NCI-H2227 (cell line): ENCODE data around the gene HAPLN2.
"Not testable (repeated sequence)": the region's sequence is repeated elsewhere in the genome, so short reads cannot be mapped to it uniquely, and the experiment has no call there.

ENCODE experiments used
- DNase-seq: peaks from one replicate; lab custom pipeline; 2025; ENCODE audit not compliant: unreplicated experiment; lab: John Stamatoyannopoulos, UW

Gene HAPLN2

DNA sequence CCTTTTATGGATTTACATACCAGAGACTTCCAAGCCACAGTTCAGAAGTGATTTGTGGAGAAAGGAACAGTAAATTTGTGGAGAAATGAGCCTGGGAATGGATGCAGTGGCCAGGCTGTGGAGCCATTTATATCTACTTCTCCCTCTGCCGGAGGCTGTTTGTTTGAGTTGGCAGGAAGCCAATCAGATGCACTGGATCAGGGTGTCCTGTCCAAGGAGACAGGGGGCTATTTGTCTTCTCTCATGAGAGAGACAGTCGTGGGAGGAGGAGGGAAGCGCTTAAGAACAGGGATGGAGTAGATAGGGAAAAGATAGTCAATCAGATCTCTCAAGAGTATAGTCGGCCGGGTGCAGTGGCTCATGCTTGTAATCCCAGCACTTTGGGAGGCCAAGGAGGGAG lies 2.8 kb upstream of the HAPLN2 start:
- peak; percentile 91 for DNase-seq

DNA sequence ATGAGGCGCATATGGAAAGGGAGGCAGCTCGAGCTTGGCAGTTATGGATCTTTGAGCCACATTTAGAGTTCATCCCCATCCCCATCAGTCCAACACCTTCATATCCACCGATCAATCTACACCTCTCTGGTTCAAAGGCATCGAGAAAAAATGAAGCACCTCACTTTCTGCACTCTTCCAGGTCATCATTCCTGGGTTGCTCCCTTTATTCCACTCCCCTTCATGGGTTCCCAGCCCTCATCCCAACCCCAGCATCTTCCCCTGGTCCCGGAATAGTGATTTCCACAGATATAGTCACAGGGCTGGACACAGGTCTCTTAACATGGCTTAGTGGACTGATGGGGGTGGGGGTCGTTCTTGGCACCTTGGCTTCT lies 354 bp downstream of the HAPLN2 start:
- no peak for DNase-seq

DNA sequence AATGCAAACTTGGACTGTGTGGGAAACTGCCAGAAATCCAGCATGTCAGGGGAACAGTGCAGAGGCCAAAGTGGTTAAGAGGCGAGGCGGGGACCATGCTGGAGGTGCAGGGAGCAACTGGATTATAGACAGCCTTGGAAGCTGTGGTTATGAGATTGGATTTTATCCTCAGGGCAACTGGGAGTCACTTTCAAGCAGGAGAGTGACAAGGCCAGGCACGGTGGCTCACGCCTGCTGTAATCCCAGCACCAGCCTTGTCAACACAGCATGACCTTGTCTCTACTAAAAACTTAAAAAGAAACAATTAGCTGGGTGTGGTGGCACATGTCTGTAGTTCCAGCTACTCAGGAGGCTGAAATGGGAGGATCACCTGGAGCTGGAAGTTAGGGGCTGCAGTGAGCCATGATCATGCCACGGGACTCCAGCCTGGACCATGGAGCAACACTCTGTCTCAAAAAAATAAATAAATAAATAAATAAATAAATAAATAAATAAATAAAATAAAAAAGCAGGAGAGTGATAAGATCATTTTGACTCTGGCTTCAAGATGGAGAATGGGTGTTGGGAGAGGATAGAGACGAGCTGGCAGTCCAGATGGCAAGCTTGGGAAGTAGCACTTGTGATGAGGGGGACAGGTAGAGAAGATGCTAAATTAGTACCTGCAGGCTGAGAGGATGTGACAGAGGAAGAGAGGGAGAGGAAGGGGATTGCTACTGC lies 3.5 kb downstream of the HAPLN2 start:
- DNase-seq, result no peak

DNA sequence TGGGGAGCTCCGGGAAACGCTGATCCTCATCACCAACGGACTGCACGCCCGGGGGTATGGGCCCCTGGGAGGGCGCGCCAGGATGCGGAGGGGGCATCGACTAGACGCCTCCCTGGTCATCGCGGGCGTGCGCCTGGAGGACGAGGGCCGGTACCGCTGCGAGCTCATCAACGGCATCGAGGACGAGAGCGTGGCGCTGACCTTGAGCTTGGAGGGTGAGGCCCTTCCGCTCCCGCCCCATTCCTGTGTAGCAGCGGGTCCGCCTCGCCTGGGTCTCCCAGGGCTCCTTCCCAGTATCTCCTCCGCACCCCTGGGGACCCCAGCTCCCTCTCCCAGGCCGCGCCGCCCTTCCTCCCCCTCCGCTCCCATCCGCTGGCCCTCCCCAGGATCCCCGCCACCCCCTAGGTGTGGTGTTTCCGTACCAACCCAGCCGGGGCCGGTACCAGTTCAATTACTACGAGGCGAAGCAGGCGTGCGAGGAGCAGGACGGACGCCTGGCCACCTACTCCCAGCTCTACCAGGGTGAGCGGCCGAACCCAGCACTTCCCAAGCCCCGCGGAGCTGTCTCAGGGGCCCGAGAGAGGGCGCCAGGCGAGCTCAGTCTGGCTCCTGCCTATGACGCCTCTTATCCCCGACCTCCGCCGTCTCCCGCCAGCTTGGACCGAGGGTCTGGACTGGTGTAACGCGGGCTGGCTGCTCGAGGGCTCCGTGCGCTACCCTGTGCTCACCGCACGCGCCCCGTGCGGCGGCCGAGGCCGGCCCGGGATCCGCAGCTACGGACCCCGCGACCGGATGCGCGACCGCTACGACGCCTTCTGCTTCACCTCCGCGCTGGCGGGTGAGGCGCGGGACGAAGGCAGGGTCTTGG lies 5.0 kb downstream of the HAPLN2 start:
- peak; percentile 77 for DNase-seq

DNA sequence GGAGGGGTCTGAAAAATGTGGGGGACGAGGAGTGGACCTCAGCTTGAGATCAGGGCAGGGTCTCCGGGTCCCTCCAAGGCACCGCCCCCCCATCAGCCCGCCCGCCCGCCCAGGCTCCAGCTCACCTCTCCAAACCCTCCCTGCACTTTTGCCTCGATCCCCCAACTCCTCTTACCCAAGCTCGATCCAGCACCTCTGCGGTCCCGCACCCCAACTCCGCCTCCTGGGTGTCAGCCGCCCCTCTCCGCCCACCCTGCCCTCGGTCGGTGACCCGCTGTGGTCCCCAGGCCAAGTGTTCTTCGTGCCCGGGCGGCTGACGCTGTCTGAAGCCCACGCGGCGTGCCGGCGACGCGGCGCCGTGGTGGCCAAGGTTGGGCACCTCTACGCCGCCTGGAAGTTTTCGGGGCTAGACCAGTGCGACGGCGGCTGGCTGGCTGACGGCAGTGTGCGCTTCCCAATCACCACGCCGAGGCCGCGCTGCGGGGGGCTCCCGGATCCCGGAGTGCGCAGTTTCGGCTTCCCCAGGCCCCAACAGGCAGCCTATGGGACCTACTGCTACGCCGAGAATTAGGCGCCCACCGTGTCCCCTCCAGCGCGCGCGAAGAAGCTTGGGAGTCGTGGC lies 5.7 kb downstream of the HAPLN2 start:
- no peak for DNase-seq

DNA sequence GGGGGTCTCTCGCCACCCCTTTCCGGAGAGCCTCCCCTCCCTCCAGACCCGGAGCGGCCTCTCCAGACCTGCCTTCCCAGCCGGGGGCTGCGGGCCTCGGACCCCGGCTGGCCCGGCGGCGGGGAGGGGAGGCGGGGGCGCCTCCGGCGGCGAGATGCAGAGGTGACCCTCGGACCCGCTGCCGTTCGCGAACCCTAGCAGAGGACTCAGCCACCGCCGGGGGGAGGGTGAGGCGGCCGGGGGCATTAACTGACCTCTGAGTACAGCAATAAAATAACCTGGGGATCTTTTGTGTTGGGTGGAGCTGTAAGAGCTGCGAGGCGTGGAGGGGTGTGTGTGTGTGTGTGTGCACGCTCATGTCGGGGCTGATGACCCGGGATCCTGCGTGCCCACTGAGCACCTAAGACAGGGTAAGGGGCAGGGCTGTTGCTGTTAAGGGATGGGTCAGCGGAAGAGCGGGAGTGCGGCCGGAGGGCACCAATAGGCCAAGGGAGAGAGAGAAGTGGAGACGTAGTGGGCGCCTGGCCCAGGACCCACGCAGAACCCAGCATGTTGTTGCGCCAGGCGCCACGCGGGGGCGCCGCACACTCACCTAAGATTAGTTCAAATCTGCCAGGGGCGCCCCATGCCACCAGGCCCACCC lies 6.3 kb downstream of the HAPLN2 start:
- peak; percentile 81 for DNase-seq

DNA sequence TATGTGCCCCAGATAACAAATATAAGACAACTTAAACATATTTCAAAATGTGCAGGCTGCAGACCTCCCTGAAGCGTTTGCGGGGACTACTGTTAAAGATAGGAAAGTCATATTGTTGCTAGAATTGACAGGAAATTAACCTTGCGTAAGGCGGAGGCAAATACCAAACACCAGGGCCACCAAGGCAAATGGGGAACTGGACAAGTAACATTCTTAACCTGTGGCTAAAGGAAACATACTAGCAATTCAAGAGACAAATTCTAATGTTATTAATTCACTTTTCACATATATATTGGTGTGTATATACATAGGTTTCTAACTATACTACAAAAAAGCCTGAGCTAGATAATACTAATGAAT lies 6.8 kb downstream of the HAPLN2 start:
- DNase-seq, result no peak

DNA sequence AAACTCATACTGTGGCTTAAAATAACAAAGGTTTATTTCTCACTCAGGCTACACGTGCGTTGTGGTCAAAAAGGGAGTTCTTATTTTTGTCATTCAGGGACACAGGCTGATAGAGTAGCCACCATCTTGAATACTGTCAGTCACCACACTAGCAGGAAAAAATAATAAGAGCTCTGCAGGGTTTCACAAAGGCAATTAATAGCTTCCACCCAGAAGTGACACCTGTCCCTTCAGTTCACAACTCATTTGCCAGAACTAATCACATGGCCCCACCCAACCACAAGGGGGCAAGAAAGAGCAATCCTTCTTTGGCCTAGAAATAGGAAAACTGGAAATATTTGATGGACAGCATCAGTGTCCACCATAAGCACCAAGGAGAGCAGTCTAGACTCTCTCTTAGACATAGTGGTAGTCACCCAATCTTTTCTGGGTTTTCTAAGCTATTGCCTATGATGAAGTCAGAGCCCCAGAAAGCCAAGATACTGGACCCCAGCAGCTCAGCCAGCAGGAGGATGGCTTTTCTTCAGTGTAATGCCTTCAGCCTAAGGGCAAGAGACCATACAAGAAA lies 8.2 kb downstream of the HAPLN2 start:
- peak; percentile 74 for DNase-seq

DNA sequence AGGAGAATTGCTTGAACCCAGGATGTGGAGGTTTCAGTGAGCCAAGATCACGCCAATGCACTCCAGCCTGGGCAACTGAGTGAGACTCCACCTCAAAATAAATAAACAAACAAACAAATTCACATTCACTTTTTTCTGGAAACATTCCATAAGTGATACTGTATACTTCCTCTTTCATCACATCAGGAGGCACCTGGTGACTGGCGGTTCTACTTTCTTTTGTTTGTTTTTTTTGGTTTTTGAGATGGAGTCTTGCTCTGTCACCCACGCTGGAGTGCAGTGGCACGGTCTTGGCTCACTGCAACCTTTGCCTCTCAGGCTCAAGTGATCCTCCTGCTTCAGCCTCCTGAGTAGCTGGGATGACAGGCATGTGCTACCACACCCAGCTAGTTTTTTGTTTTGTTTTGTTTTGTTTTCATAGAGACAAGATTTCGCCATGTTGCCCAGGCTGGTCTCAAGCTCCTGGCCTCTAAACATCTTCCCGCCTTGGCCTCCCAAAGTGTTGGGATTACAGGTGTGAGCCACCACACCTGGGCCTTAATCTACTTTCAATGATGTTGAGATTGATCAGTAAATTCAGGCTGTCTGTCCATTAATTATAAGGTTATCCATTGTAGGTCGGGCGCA lies 10.7 kb downstream of the HAPLN2 start:
- no peak for DNase-seq

DNA sequence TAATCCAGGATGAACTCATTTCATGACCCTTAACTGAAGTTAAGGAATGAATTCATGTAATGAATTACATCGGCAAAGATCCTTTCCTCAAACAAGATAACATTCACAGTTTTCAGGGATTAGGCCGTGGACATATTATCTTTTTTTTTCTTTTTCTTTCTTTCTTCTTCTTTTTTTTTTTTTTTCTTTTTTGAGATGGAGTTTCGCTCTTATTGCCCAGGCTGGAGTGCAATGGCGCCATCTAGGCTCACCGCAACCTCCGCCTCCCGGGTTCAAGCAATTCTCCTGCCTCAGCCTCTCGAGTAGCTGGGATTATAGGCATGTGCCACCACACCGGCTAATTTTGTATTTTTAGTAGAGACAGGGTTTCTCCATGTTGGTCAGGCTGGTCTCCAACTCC lies 11.9 kb downstream of the HAPLN2 start:
- not testable (repeated sequence) for DNase-seq

DNA sequence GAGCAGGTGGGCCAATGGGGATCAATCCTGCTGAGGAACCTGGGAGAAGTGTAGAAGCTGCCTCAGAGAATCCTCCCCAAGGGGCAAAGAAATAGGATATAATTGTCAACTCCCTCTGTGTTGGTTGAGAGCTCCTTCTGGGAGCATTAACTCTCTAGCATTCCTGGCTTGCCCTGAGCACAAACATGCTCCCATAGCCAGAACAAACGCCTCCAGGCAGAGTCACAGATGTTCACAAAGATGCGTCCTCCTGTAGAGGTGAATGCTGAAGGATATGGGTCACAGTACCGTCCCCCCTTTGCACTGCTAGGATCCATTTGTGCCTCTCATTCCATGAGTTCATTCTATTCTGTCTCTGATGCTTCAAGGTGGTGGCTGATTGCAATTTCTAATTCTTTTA lies 13.1 kb downstream of the HAPLN2 start:
- no peak for DNase-seq

DNA sequence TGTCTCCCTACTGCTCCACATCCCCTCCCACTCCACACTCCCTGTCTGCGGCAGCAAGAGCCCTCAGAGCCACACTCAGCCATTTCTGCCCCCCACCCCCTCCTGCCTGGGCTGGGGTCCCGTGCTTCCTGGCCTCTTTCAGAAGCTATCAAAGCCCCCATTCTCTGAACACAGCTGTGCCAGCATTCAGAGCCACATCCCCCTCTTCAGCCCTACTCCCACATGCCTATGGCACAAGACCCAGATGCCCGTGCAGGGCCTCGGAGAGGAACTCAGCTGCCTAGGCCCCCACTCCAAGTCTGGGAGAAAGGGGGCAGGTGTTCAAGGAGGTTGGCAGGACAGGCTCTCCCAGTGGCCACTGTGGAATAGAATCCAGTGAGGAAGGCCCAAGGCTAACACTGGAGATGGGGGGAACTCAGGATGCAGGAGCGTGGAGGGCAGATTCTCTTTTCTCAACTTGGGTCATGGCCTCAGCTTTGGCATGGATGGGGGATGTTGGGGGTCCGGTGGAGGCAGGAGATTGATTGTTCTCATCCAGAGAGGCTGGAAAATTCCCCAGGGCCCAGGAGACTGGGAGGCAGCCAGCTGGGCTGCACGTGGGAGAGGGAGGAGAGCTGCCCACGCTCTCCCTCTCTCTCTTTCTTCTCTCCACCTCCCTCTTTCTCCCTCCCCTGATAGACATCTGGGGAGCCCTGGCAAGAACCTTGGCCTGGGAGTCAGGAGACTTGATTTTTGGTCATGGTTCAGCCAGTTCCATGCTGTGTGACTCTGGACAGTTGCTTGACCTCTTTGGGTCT lies 19.2 kb downstream of the HAPLN2 start:
- DNase-seq, result no peak

DNA sequence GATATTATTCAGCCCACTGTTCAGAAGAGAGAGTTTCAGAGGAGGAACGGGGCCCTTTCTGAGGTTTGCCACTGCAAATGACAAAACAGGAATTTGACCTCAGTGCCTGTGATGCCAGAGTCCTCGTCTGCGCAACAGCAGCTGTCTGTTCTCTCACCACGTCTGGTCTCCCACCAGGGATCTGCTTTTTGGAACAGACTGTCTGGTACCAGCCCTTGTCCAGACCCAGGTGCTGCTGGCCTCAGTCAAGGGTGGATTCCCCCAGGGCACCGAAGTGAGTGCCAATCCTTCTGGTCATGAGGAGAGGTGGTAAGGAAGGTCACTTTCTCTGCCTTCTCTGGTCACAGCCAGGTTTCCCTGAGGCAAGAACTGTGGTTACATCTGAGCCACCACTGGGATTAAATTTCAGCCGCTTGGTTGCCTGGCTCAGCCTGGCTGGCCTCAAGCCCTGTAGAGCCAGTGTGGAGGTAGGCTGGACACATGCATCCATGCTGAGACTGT lies 20.4 kb downstream of the HAPLN2 start:
- no peak for DNase-seq

DNA sequence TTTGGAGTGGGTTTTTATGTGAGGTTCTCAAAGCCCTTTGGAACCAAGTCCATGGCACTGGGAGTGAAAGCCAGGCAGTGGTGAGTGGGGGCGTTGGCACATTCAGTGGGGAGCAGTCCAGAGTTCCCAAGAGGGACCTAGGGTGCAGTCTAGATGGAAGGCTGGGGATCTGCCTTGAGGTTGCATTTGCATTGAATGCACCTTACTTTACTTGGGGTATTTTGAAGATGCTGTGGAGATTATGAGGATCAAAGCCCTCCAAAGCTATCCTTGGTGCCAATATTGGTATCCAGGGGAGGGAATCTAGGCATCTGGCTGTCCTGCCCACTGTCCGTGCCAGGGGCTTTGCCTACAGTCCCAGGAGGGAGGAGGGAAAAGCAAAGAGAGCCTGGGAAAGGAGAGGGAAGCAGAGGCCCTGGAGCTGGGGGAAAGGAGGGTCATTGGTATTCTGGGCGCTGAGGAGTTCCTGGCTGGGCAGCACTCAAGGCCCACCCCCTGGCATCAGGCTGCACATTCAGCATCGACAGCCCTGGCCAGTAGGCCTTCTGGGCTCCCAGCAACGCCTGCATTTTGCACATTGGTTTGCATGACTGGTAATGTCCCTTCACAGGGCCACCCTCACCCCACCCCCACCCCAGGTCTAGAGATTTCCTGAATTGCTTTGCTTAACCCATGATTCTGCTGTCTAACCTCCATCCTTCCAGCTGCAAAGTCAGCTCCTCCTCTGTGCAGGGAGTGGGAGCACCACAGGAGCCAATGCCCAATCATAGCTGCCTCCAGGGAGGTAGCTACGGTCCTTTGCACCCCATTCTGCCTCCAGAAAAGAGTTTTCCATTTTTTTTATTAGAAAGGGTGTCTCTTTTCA lies 21.9 kb downstream of the HAPLN2 start:
- no peak for DNase-seq

DNA sequence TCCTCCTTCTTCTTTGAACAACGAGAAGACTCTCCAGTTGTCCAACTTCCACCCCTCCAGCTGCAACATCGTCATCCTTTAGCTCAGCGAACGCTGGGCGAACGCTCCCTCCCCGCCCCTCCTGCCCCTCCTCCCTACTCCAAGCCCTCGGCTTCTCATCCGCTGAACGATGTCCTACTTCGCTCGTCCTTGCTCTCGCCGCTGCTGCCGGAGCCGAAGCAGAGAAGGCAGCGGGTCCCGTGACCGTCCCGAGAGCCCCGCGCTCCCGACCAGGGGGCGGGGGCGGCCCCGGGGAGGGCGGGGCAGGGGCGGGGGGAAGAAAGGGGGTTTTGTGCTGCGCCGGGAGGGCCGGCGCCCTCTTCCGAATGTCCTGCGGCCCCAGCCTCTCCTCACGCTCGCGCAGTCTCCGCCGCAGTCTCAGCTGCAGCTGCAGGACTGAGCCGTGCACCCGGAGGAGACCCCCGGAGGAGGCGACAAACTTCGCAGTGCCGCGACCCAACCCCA lies 22.6 kb downstream of the HAPLN2 start, which contains the start of gene BCAN:
Gene BCAN (plus strand): TSS at position 357 of the 504 bp plus-strand sequence. CDS start 3,938 bp downstream, outside the sequence.
- peak; percentile 88 for DNase-seq

DNA sequence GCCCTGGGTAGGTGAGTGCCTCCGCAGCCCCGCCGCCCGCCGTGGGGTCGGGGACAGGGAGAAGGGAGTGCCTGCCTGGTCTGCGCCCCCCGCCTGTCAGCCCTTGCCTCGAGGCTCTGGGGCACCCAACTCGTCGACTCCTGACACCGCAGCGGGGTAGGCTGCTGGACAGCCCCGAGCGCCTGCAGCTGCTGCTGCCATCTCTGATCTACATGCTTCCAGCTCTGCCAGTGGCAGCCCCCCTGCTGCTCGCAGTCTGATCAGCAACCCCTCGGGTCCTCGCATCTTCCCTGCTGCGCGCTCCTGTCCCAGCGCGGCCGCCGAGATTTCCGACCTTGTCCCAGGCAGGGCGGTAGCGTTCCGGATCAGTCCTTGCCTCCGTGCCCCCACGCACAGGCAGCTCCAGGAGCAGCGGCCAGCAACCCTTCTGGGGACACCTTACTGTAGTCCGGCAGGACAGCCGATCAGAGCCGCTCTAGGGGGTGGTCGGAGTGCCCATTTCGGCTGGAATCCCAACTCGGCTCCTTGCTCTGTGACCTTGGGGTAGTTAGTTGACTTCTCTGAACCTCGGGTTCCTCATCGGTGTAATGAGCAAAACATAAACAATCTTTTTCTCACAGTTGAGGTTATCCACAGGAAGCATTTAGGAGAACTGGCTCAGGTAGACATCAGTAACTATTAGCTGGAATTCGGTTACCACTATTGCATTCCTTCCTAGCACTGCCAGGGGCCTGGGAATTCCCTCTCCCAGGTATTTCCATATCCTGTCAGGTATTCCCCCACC lies 23.2 kb downstream of the HAPLN2 start:
- DNase-seq, result no peak

DNA sequence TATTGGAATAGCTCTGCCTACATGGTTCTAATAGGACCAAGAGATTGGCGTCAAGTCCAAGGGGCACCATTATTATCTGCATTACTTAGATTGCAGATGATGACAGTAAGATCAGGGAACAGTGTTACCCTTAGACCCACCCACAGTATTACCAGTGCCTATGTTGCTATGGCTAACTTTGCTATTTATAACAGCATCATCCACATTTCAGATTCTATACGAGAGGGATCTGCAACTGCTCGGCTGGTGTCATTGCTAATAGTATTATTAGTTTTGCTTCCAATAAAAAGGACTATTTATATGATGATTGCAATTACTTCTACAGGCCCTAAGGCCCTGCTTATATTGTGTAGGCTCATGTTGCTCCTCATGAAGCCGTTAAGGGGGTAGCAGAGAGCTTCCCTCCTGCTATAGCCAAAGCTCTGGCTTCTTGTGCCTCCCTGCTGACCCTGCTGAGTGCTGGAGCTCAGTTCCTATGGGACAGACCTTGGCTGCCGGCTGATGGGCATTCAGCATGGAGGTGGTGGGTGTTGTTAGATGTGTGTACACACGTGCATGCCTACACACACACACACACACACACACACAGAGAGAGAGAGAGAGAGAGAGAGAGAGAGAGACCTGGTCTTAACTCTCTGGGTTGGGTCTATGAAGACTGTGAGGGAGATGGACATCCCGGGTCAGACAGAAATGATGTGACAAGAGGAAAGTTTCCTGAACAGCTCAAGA lies 24.0 kb downstream of the HAPLN2 start:
- DNase-seq, result no peak
